ENCODE results near the gene MOSPD3. TPM values are rescaled to one million over a fixed set of nuclear protein-coding genes. Genes with fewer than 3 reads are reported as not detected.

MOSPD3 gene
- total RNA-seq, 1 experiment from 2014 or later: 16.7 TPM

GRCh38 chr7:100627238-100627549, 14.9 kb downstream of the MOSPD3 start:
- Histone ChIP-seq H3K23me2 (ENCODE audit: insufficient read length, low read depth, low read length, poor library complexity, severe bottlenecking) (peaks cover 5% of the 10 kb centered on the region), H3K4me2 (ENCODE audit: insufficient read depth, insufficient read length, low read length) (peak overlapping the region; percentile 60), H3K79me2 (ENCODE audit: insufficient read depth, low read length) (no peaks in the 10 kb centered on the region), H3K4me1 (ENCODE audit: insufficient read depth, low read length) (no peaks in the 10 kb centered on the region), H3K27ac (ENCODE audit: insufficient read length, low read depth, low read length) (no peak overlapping the region), H4K5ac (ENCODE audit: insufficient read length, low read depth, low read length) (no peak overlapping the region), H2BK5ac (ENCODE audit: insufficient read length, low read length) (no peak overlapping the region), H3K4ac (ENCODE audit: low read depth, low read length) (no peak overlapping the region), H3K14ac (ENCODE audit: insufficient read depth, low read length) (no peak overlapping the region; the same call in 1 of the 2 replicates), H2AK5ac (ENCODE audit: insufficient read length, low read length) (no peak overlapping the region), H3K18ac (ENCODE audit: insufficient read length, low read depth, low read length) (no peak overlapping the region), H2BK15ac (ENCODE audit: low read depth, low read length) (no peak overlapping the region), H3K27me3 (ENCODE audit: insufficient read depth, low read length) (peaks cover 3% of the 10 kb centered on the region; the same call in 1 of the 2 replicates), H3K9me3 (ENCODE audit: control insufficient read depth, low read depth, low read length) (no peaks in the 10 kb centered on the region), H3K23ac (ENCODE audit: insufficient read length, low read depth, low read length) (no peak overlapping the region), H3K79me1 (ENCODE audit: insufficient read depth, low read depth, low read length, poor library complexity, severe bottlenecking) (no peaks in the 10 kb centered on the region), H2BK120ac (ENCODE audit: low read depth, low read length, poor library complexity, severe bottlenecking) (no peak overlapping the region), H2BK20ac (ENCODE audit: low read depth, low read length, poor library complexity, severe bottlenecking) (no peak overlapping the region), H4K20me1 (ENCODE audit: control insufficient read depth, insufficient read depth, insufficient read length) (no peaks in the 10 kb centered on the region), H2AFZ (ENCODE audit: low read length) (no peak overlapping the region), H4K91ac (ENCODE audit: insufficient read length, low read depth, low read length) (no peak overlapping the region), H3K9ac (ENCODE audit: extremely low read depth, insufficient read length, low read length) (no peak overlapping the region), H3K56ac (ENCODE audit: insufficient read length, low read depth, low read length) (no peak overlapping the region), H2BK12ac (ENCODE audit: insufficient read length, low read depth, low read length) (no peak overlapping the region), H3T11ph (ENCODE audit: low read length) (no peak overlapping the region), H4K8ac (replicated peaks; ENCODE audit: insufficient read length, low read depth, low read length) (no peak overlapping the region)
- no CpG with 5 or more reads among the region's 21 CpGs for WGBS (ENCODE audit: extremely low coverage, insufficient read length, low lambda C conversion rate)
- peaks cover 9 to 18% of the 10 kb centered on the region in 2 experiments for H3K4me1 Mint-ChIP-seq
- H3K36me3 Mint-ChIP-seq (ENCODE audit: insufficient read depth in 1 of 3, low read depth in 3 of 3): peaks cover 0 to 4% (median 0%) of the 10 kb centered on the region in 3 experiments; a peak in 1 of 7 replicates
- H3K27ac Mint-ChIP-seq: no peak overlapping the region
- no peak for DNase-seq
- no peaks in the 10 kb centered on the region for H3K9me3 Mint-ChIP-seq
- H3K4me3 Mint-ChIP-seq: peak overlapping the region in 1 of 2 experiments; percentile 78; a peak in 2 of 5 replicates
- peaks cover 44% of the 10 kb centered on the region for H3K27me3 Mint-ChIP-seq (ENCODE audit: low read depth)
- no peak for TF ChIP-seq CTCF (conservative IDR thresholded peaks at IDR 0.05)
